GM18870 (cell line): ENCODE data around the gene STAT3.

ENCODE experiments used
- ATAC-seq: cut with Tn5 transposase; IDR thresholded peaks from one replicate; pipeline ENCODE4 v1.9.1; 2021; ENCODE audit warnings: moderate library complexity; ENCODE audit not compliant: unreplicated experiment

Gene STAT3

GRCh38 chr17:42354956-42355843 is 33.0 kb downstream of the STAT3 start:
- ATAC-seq: no peak

DNA sequence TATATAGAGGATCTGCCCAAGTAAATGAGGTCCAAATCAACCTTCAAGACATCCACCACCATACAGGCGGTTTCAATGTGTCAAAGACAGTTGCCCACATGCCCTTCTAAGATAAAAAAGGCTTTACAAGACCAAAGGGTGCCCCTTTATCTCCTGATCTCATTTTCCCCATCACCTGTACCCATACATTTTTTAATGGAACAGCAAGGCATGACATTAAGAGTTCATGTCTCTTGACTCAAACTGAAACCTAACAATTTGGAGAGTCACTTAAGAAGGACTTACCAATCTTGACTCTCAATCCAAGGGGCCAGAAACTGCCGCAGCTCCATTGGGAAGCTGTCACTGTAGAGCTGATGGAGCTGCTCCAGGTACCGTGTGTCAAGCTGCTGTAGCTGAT is 40.1 kb downstream of the STAT3 start:
- ATAC-seq: no peak

DNA sequence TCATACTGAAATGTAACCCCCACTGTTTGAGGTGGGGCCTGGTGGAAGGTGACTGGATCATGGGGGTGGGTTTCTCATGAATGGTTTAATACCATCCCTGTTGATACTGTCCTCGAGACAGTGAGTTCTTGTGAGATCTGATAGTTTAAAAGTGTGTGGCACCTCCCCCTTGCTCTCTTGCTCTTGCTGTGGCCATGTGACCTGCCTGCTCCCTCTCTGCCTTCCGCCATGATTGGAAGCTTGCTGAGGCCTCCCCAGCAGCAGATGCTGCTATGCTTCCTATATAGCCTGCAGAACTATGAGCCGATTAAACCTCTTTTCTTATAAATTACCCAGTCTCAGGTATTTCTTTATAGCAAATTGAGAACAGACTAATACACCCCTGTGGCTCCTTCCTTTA is 40.6 kb downstream of the STAT3 start:
- ATAC-seq: no peak

DNA sequence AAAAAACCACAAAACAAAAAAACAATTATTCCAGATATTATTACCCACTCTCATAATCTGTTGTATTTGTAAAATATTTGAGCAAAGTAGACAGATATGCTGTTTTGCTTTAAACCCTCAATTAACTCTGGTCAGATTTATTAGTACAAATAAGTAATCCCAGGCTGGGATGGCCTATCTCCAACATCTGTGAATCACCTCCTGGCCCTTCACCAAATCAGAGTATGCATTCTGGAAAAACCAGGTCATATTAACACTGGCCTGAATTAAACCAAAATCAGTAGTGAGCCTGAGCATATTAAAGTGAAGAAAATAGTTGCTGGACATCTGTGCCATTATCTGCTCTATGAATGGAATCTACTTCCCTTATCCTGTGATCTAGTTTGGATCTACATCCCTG is 41.0 kb downstream of the STAT3 start:
- ATAC-seq: no peak

GRCh38 chr17:42346481-42346880 is 41.8 kb downstream of the STAT3 start:
- no peak for ATAC-seq

- no peak for ATAC-seq
Observed at GRCh38 chr17:42345396-42346073, 42.7 kb downstream of the STAT3 start.

DNA sequence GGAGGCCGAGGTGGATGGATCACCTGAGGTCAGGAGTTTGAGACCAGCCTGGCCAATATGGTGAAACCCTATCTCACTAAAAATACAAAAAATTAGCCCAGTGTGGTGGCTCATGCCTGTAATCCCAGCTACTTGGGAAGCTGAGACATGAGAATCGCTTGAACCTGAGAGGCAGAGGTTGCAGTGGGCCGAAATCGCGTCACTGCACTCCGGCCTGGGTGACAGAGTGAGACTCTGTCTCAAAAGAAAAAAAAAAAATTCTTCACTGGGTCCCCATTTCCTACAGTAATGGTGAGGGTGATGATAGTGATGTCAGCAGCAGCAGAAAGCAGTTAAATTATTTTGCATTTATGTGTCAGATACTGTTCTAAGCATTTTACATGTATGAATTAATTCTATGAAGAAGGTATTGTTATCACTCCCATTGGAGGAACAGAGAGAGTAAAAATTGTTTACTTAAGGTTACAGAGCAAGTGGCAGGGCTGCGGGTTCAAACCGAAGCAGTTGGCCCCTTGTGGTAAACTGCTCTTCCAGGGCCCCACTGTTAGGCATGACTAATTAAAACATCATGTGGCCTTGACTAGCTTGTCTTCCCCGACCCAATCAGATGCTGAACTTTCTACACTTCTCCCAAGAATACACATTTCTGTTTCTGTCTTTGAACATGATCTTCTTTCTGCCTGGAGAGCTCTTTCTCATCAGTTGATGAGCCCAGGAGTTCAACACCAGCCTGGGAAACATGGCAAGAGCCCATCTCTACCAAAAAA is 45.8 kb downstream of the STAT3 start:
- no peak for ATAC-seq

- no peak for ATAC-seq
Observed at GRCh38 chr17:42341568-42341967, 46.7 kb downstream of the STAT3 start.

- ATAC-seq: no peak
Observed at GRCh38 chr17:42340691-42341127, 47.5 kb downstream of the STAT3 start.

DNA sequence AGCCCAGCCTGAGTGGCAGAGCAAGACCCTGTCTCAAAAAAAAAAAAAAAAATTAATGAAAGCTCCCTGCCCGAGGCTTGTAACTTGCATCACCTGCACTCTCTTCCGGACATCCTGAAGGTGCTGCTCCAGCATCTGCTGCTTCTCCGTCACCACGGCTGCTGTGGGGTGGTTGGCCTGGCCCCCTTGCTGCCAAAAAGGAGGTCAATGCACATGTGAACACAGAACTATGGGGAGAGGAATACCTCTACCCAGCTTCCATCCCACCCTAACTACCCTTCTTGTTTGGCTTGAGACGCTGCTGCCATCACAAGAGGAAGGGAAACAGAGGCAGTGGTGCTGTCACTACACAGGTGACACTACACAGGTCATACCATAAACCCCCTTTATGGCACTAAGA is 49.0 kb downstream of the STAT3 start:
- no peak for ATAC-seq

GRCh38 chr17:42338427-42338985 is 49.7 kb downstream of the STAT3 start:
- ATAC-seq: no peak

- ATAC-seq: no peak
Observed at GRCh38 chr17:42337442-42337841, 50.8 kb downstream of the STAT3 start.

DNA sequence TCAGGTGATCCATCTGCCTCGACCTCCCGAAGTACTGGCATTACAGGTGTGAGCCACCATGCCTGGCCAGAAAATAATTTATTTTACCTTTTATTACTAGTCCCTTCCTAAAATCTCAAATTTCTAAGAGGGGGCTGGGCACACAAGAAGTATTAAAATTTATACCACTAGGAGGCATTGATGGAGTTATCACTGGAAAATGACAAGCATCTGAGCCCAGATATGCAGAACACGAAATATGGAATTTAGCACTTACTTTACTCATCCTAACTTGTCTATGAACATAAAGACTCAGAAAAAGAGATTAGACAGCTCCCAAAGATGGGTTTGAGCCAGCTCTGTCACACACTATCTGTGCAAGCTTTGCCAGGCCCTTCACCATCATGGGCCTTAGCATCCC is 53.6 kb downstream of the STAT3 start:
- ATAC-seq: no peak

DNA sequence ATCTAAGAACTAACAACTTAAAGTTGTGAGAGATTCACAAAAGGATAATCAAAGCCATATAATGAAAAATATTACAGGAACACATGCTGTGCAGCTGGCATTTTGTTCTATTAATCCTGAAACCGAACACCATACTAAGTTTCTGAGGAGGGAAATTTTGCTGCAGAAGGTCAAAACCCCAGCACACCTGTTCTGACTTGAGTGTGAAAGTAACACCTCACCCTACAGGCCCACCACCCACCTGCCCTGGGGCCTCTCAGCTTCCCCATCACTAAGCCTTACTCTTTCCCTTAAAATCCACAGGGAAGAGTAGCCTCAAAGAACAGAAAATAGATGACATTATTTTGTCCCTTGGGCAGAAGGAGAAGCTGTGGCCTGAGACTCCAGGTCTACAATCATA is 55.2 kb downstream of the STAT3 start:
- ATAC-seq: no peak

DNA sequence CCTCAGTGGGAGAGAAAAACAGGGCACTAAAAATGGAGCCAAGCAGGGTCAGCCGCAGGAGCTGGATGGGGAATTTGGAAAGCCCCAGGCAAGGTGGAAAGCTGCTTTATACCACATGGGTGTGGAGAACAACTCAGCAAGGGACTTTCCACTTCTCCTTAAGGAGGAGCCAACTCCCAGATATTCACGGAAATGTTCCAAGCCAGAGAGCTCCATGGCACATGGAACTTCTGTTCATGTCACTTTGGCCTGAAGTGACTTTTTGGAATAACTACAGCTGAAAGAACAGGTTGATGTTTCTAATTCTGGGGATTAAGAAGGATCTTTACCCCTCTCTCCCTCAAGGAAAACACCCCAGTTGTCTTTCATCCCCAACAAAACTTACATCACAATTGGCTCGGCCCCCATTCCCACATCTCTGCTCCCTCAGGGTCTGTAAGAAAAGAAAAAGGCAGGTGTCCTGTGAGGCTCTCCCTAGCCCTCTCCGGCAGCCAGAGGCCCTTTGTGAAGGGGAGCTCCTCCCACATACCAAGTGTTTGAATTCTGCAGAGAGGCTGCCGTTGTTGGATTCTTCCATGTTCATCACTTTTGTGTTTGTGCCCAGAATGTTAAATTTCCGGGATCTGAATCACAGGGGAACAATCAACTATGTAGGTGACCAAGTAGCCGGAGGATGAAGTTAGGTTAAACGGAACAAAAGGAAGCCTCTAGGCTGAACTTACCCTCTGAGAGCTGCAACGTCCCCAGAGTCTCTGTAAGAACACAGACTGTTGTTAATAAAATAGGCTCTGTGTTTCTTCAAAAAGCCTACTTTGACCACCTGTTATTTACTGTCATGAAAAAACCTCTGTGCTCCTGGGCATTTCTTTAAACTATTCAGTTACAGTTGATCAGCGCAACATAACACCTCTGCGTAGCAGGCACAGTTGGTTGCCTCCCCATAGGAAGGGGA is 58.9 kb downstream of the STAT3 start:
- ATAC-seq: no peak

- ATAC-seq: no peak
Observed at GRCh38 chr17:42325026-42325425, 63.2 kb downstream of the STAT3 start.

DNA sequence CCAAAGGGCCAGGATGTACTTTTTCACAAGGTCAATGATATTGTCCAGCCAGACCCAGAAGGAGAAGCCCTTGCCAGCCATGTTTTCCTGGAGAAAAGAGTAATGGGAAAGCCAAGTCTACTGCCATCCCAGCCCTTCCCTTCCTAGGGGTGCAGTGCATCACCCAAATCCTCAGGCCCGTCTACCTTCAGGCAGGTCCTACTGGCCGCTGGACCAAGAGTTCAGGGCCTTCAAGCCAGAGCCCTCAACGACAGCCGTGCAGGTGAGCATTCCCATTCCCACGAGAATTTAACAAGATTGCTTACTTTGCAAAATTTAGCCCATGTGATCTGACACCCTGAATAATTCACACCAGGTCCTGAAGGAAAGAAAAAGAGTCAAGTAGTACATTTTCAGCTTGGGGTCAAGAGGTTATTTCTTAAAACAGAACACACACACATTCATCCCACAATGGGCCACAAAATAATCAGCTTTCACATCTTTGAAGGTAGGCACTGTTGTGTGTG is 64.9 kb downstream of the STAT3 start:
- ATAC-seq: no peak

DNA sequence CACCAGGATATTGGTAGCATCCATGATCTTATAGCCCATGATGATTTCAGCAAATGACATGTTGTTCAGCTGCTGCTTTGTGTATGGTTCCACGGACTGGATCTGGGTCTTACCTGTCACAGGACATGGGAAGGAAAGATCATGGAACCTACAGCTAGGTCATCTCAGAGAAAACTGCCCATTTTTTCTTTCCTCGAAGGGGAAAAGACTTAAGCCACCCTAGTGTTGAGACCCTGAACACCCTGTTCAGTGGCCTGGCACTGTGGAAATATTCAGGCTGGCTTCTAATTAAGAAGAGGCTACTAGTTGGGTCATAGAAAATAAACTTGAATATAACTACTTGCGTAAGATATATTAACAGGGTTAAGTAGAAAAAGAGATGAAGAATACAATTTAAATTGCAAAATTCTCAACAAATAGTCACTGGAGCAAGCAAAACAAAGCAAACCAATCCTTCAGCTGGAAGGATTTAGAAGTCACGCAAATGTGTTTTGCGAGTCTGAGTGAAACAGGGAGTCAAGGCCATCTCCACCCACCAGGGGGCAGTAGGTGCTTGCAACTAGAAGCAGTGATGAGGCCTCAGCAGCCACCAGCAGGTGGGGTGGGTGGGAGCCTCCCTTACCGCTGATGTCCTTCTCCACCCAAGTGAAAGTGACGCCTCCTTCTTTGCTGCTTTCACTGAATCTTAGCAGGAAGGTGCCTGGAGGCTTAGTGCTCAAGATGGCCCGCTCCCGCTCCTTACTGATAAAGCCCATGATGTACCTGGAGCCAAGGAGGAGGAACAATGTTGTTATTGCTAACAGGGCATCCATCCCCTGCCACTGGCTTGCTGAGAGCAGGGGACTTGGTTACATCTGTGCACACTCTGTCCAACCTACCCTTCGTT is 65.6 kb downstream of the STAT3 start:
- no peak for ATAC-seq

DNA sequence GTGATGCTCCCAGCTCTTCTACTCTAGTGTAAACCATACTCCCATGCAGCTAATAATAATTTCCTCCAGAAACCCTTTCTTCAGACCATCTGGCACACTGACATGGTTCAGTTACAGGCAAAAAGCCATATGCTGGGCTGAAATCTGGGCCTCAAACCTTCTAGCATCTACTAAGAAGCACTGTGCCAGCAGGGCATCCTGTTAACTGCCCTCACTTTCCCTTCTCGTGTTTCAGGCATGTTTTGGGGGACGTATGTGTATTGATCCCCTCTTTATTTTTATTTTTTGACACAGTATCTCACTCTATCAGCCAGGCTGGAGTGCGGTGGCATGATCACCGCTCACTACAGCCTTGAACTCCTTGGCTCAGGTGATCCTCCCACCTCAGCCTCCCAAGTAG is 66.7 kb downstream of the STAT3 start:
- ATAC-seq: no peak
